HG02852 (cell line): ENCODE data around the gene REELD1.

ENCODE experiments used
- ATAC-seq: cut with Tn5 transposase; IDR thresholded peaks from one replicate; pipeline ENCODE4 v1.9.1; 2021; ENCODE audit warnings: mild to moderate bottlenecking, moderate library complexity; ENCODE audit not compliant: unreplicated experiment

REELD1 gene

DNA sequence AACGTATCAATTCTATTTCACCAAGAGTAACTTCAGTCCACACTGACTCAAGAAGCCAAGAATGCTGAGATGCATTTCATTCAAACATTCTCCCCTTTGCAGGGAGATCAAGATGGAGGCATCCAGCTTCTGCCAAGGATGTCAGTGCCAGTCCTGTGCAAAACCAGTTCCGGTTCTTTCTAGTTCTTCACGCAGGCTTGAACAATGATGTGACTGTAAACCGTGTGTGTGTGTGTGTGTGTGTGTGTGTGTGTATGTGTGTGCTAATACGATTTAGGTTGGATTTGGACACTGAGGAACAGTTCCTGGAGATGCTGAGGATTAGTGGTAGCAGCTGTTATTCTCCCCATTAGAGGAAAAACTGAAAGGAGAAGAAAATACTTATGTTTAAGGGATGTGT is at the start of gene REELD1:
Gene REELD1, plus strand, starts transcription at position 301 of the 400 bp plus-strand sequence. CDS start 2,415 bp downstream, outside the sequence.
- no peak for ATAC-seq

DNA sequence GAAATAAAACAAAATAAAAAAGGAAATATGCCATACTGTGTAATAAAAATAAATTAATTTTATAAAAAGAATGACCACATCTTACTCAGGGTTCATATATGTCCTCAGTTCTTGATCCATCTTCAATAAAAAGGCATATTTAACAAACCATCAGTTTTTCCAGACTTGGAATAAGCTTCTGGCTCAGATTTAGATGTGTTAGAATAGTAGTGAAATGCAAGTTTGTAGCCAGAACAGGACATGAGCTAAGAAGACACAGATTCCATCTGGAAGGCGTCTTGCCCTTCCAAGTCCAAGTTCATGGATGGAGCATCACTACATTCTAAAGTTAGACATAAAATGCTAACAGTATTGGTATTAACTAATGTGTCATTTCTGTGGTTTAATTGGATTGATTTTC is 49.1 kb upstream of the REELD1 start:
- ATAC-seq = no peak

DNA sequence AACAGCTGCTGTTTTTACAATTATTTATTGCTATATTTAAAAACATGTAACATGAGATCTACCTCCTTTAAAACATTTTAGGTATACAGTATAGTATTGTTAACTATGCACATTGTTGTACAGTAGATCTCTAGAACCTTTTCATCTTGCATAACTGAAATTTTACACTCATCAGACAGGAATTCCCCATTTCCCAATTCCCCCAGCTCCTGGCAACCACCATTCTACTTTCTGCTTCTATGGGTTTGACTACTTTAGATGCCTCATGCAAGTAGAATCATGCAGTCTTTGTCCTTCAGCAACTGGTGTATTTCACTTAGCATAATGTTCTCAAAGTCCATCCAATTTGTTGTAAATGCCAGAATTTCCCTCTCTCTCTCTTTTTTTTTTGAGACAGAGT is 48.5 kb upstream of the REELD1 start:
- ATAC-seq = no peak

DNA sequence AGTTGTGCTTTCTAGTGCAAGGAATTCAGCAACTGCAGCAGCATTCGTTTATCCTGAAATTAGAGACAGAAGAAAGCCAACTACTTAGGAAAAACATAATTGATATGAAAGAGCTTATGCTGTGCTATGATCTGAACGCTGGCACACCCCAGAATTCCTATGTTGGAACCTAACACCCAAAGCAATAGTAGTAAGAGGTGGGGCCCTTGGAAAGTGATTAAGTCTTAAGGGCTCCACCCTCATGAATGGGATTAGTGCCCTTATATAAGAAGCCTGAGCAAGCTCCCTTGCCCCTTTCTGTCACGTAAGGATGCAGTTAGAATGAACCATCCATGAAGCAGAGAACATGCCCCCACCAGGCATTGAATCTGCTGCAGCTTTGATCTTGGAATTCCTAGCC is 44.2 kb upstream of the REELD1 start:
- ATAC-seq = no peak

DNA sequence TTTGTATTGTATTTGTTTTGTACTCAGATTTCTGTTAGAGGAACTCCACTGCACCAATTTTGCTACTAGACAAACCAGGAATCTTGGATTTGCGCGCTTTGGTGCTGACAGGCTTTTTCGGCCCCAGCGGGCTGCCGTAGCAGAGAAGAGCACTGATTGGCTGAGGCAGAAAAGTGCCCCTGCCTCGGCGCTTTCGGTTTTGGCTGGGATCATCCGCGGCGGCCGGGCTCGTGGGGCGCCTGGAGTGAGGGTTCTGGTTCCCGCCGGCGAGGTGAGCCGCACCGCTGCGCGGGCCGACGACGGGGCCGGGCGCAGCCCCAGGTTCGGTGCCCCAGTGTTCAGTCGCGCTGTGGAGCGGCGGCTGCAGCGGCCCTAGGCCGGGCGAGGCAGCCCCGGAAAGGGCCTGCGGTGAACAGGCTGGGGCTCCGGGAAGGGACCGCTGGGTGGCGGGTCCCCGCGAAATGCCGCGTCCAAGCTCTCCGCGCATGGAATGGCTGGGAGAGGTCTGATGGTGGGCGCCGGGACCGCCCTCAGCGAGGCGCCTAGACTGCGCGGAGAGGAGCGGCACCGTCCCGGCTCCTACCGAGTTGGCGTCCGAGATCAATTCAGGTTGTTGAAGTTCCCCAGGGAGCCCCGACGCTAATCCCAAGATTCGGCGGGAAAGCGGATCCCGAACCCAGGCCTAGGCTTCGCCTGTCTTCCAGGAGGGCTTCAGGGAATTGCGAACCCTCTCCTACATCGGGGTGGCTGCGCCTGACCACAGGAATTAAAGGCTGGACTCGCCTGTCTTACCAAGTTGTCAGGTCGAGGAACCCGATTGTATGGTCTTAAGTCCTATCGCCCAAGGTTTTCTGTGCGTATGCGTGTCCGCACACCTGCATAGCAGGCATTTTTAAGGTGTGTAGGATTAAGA is 38.5 kb upstream of the REELD1 start, which contains the start of gene LSM6:
Gene LSM6, plus strand, starts transcription at position 178 of the 913 bp plus-strand sequence. CDS start 7,204 bp downstream, outside the sequence.
- peak; percentile 89 for ATAC-seq

DNA sequence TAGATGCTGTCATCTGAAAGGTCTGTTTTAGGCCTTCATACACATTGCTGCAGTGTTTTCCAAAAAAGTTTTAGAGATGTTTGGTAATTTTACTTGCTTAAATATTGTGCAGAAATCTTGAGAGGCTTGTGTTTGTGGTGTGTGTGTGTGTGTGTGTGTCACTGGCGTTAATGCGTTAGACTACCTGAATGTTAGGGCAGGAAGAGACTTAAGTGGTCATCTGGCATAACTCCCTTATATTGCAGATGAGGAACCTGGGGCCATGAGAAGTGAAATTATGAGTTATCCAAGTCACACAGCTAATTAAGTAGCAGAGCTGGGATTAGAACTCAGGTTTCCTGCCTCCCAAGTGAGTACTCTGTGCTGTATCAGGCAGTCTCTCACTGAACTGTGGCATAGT is 37.4 kb upstream of the REELD1 start:
- ATAC-seq = no peak

DNA sequence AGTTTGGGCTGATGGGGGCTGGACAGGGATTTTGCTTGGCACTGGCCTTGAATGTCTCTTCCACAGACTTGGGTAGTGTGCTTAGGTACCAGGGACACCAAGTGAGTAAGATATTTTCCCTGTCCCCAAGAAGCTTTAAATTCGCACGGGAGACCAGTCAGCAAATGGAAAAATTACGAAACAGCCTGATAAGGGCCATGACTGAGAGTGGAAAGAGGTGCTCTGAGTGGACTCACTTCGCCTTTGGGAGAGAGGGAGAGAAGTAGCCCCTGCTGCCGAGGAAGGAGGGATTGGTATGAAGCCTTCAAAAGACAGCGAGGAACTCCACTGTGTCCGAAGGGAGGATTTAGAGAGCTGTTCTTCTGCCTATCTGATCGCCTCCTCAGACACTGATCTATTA is 36.2 kb upstream of the REELD1 start:
- no peak for ATAC-seq

DNA sequence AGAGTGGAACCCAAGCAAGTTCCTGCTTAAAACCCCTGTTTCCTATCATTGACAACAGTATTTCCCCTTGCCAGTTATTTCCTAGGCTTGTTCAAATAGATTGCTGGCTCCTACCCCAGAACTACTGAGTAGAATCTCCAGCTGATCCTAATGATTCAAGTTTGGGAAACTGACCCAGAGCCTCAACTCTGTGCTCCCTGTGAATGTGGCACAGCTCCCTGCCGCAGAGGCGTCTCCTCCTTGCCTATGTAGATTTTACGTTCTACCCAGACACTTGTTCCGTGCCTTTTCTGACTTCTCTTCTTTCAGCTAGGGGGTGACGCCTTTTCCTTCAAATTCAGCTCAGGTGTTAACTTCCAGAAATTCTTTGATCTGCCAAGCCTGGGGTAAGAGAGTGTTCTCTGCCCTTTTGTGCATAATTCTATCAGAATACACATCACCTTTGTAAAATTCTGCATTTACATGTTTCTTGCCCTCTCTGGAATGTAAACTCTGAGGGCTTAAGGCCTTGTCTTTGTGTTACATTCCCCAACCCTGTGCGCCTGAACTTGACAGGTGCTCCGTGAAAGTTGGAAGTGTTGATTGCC is 34.5 kb upstream of the REELD1 start:
- ATAC-seq = no peak

DNA sequence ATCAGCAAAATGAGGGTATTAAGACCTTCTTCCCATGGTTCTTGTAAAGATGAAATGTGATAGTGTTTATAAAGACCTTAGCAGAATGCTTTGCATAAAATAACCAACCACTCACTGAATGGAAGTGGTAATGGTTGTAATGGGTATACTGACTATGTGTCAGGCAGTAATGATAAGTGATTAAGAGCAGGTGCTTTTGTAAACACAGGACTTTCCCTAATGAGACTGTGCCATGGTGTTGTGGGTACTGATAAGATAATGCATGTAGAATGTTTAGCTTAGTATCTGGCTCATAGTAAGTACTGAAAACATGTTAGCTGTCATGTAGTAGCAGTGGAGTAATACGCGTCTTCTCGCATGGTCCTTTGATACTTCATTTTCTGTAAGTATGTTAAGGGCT is 31.9 kb upstream of the REELD1 start:
- ATAC-seq = no peak

DNA sequence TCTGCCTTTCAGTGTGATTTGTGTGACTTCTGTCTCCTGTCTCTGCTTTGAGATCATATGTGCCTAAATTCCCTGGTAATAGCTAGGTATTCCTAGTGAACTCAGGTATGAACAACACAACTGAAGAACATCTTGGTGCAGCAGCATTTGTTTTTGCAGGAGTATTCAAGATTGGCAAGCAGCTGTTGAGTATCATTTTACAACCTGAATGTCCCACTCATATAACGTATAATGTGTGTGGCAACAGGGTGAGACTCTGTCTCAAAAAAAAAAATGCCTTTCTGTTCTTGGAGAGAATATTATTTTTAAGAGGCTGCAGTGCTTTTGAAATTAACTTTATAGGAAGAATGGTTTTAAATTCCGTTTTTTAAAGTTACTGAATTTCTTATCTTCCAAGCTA is 31.1 kb upstream of the REELD1 start:
- ATAC-seq = no peak

DNA sequence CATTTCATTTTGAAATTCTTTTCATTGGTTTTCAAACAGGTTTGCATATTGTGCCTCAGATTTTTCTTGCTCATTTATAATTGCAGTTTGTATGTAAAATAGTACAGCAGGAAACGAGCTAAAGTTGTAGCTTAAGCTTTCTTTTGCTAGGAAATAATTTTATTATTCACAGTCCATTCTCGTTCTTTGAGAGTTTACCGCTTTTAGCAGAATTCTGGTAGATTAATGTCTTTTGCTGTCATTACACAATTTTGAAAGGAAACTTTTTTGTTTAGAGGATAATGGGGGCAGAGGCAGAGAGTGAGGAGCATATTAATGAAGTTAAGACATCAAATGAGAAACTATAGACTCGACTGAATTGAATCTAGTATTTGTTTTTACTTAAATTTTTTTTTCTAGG is 28.3 kb upstream of the REELD1 start:
- ATAC-seq = no peak

DNA sequence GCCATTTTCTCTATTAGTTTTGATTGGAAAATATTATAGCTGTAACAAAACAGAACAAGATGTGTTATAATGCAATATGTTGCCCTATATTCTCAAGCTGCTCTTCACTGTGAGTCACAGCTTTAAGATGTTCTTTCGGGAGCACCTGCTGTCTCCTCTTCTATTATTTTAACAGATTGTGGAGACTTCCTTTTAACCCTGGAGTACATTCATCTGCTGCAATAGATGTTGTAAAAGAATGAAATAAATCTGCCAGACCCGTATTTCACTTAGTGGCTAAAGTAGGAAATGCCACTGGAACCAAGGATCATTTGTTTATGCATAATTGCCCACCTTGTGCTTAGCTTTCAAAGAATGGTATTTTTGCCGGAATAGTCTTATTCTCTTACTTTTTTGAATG is 27.7 kb upstream of the REELD1 start:
- ATAC-seq = no peak

DNA sequence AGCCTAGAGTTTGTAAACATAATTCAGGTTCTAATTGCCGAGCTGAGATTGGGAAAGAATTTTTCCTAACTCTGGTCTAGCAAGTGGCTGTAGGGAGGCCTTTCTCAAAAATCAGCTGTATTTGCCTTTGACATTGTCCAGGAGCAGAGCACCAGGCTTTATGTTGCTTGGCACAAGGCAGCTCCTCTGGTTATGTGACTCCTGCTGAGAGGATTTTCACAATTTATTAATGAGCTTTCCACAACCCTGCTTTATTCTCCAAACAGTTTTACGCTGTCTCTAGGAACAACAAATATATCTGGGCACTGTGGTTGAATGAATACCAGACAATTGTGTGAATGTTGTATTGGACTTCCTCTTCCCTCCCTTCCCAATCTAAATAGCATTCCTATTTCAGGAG is 23.9 kb upstream of the REELD1 start:
- ATAC-seq = no peak

DNA sequence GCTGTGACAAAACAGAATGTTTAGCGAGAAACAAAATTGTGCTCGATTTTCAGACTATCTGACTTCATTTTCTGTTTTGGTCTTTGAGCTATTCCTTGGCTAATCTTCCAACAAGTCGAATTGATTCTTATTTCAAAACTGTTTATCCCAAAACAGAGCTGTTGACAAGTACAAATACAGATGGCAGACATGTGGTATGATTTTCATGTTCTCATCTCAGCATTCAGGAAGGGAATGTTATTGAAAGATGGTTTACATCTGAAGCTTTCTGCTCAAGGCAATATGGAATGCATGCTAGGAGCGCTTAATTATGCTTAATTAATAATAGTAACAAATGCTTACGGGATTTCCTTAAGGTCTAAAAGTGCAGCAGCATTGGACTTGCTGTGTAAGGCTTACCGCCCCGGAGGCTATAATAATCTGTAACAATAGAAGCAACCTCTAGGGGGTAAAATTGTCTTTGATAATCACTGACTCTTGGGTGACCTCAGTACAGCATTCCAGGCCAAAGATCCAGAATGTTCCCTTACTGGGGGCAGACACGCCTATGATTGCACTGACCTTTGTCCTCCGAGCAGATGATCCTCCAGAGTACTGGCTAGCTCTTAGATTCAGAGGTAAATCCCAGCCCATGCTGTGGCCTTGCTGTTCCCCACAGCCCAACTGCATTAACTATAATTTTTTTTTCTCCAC is 22.4 kb upstream of the REELD1 start:
- no peak for ATAC-seq

DNA sequence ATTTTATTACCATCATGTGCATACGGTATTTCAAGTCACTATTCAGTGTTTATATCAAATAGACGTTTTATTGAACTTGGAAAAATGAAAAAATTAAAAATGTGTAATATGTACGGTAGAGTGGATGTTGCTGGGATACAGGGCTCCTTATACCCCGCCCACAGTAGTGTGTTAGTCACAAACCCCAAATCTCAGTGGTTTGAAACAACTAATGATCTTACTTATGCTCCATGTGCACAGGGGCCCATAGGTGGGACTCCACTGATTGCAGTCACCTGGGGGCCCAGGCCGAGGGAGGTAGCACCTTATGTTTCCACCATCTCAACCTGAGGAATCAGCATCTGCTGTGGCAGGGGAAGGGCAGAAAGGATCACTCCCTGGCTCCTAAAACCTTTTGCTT is 20.7 kb upstream of the REELD1 start:
- ATAC-seq = no peak

DNA sequence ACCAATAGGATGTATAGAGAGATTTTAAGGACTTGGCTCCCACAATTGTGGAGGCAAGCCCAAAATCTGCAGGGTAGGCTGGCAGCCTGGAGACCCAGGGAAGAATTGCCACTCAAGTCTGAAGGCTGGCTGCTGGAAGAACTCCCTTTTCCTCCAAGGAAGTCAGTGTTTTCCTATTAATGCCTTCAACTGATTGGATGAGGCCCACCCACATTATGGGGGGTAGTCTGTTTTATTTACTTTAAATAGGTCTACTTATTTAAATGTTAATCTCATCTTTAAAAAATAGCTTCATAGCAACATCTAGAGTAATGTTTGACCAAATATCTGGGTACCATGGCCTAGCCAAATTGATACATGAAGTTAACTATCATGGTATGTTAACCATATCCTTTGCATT is 20.1 kb upstream of the REELD1 start:
- ATAC-seq = no peak

DNA sequence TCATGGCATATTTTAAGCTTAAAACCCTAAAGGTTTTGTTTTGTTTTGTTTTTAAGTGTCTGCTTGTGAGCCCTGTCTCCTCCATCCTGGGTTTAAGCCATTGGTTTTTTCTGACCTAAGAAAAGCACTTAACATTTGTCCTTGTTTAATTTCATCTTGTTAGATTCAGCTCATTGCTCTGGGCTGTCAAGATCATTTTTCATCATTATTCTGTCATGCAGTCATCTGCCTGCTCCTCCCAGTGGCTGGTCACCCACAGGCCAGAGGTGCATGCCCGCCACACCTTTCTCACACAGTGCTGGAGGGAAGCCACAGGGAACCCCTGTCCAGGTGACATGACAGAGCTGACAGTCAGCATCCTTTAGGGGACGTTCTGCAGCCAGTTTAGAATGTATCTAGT is 11.7 kb upstream of the REELD1 start:
- no peak for ATAC-seq

DNA sequence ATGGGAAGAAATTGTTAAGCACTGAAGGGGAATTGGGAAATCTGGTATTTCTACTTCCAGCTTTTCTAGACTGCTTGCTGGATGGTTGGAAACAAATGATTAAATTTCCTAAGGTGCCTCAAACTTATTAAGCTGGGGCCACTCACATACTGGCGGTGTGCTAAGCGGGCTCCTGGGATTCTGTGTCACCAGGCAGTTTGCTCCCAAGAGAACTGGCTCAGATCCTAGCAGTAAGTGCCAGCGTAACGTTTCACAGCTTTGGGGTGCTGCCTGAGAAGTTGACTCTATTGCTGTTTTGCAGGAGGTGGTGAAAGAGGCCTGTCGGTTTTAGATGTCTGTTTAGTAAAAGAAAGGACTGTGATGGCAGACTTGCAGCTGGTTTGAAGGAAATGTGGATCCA is 6.9 kb upstream of the REELD1 start:
- ATAC-seq = no peak

DNA sequence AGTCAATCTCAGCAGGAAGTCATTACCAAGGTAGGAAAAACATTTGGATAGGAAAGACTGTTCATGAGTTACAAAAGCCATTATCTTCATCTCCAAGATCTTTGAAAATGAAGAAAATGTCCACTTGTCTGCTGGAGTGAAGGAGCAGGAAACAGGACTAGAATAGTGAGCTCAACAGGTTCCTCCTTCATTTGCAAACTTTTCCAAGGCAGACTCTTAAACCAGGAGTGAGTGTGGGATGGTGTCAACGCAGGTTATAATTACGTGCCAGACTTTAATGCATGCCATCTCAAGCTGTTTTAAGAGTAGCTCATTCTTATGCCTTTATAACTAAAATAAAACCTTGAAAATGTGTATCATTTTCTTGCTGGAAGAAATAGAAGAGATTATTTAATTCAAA is 3.4 kb upstream of the REELD1 start:
- no peak for ATAC-seq

DNA sequence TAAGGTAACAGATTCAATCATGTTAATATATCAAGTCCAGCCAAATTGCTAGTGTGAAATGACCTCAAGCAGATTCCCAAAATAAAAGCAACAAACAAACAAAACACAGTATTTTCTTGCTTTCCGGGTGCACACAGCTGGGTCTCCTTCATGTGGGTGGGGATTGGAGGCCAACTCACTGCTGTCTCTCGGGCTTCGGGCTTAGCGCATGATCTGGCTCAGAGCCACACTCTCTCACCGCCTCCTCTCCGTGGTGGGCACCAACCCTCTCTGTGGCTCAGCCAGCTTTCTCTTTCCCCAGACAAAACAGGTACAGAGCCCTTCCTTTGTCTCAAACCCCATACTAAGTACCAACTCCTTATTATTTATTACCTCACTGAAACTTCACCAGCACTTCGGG is 2.9 kb upstream of the REELD1 start:
- no peak for ATAC-seq

DNA sequence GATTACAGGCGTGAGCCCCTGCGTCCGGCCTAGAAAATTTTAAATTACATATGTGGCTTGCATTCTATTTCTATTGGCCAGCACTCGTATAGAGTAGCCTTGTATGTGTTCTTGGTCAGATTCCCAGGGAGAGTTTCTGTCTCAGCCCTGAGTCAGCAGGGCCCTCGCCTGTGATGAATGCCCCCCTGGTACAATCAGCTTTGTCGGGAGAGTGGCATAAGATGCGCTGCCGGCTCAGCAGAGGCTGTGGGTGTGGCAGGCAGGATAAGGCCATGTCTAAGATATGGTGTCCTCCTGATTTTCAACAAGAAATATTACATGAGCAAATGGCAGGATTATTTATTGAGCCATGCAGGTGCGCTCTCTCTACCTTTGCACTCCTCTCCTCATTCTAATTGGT is 1.6 kb upstream of the REELD1 start:
- ATAC-seq = no peak

DNA sequence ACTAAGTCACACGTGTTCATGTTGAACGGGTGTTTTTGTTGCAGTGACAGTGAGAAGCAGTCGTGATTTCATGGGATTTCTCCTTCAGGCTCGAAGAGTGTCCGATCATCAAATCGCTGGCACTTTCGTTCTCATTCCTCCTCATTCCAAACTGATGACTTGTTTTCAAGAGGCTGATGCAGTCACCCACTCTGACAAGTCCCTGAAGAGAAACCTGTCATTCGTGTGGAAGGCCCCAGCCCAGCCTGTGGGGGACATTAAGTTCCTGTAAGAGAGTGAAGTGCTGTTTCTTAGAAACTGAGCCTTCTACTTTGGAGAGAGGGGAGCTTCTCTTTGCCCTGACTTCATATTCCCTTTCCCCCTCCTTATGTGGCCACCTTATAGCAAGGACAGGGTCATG is 8.0 kb downstream of the REELD1 start:
- ATAC-seq = no peak
